Stomach (tissue), 9 donors: ENCODE data around the gene DNAJC5G. TPM values are rescaled to one million over a fixed set of nuclear protein-coding genes. Genes with fewer than 3 reads are reported as not detected.

Experiments
- DNase-seq, 2 donors: peaks; one replicate each; pipeline versions ENCODE4 v3.0.0 to v3.0.0-alpha.2; 2013 to 2019
- H3K27ac ChIP-seq, 5 donors: fragments of 200-600 bp in 4 of 5; sonication (generic) in 4 of 5; one replicate each; pipeline ENCODE4 v1.5.1; 2013 to 2019; ENCODE audit warnings: mild to moderate bottlenecking in 1 of 5, moderate library complexity in 1 of 5
- H3K27me3 ChIP-seq, 3 donors: fragments of 200-600 bp; sonication (generic); one replicate each; pipeline ENCODE4 v1.5.1; 2017 to 2019; ENCODE audit warnings: mixed run types in 1 of 3
- H3K36me3 ChIP-seq, 4 donors: fragments of 200-600 bp; sonication (generic); 1 replicate in 3 of 4; 2 replicates in 1 of 4; pipeline ENCODE4 v1.5.1; 2016 to 2019
- H3K4me1 ChIP-seq, 4 donors: fragments of 200-600 bp; sonication (generic); one replicate each; pipeline ENCODE4 v1.5.1; 2016 to 2019
- H3K4me3 ChIP-seq, 4 donors: fragments of 200-600 bp; sonication (generic) in 3 of 4; one replicate each; pipeline ENCODE4 v1.5.1; 2016 to 2019; ENCODE audit warnings: mild to moderate bottlenecking in 1 of 4
- H3K9me3 ChIP-seq, 4 donors: fragments of 200-600 bp; sonication (generic); one replicate each; pipeline ENCODE4 v1.5.1; 2016 to 2019
- EP300 ChIP-seq: sonication (generic); formaldehyde crosslinking; IDR thresholded peaks from one replicate; pipeline ENCODE4 v1.6.1; 2017; ENCODE audit warnings: antibody characterized with exemption
- POLR2A ChIP-seq, 4 donors: fragments of 450-650 bp; IDR thresholded peaks; one replicate each; pipeline ENCODE4 v1.6.1; 2016; ENCODE audit warnings: antibody characterized with exemption in 4 of 4, control low read depth in 2 of 4, mild to moderate bottlenecking in 1 of 4, moderate library complexity in 1 of 4
- POLR2AphosphoS5 ChIP-seq, 3 donors: sonication (generic); formaldehyde crosslinking; IDR thresholded peaks; one replicate each; pipeline ENCODE4 v1.6.1; 2016; ENCODE audit warnings: antibody characterized with exemption in 3 of 3
- WGBS, 5 donors: extraction: QIAGEN DNeasy Blood & Tissue Kit in 3 of 5; methylation state at CpG; one replicate each; pipeline versions ENCODE4 v1.1.5 to v1.1.7; 2013 to 2018; 5-methylcytosine and 5-hydroxymethylcytosine counted together
- intact Hi-C: fragments of 100-400 bp; cut with DNase I; formaldehyde crosslinking; loops from one replicate; pipeline ENCODE4 v1.15.1; 2023; ENCODE audit warnings: low total_unique reads
- polyA plus RNA-seq, 3 donors: library from polyadenylated mRNA; stranded (reverse); fragments of 200-250 nt; gene quantifications; one replicate each; pipeline ENCODE4 v1.2.3, GENCODE V29; 2013
- total RNA-seq, 5 donors: library from RNA; depleted of rRNA; stranded (reverse); fragments of >200 nt; gene quantifications; one replicate each; pipeline versions ENCODE4 v1.1.0 to v1.2.3, GENCODE V29; 2014 to 2016
- TF ChIP-seq, protein P1 (sequence below), 7 experiments: fragments of 450-650 bp in 4 of 7; fragments of 200-600 bp in 3 of 7; sonication (generic) in 3 of 7; IDR thresholded peaks; one replicate each; pipeline ENCODE4 v1.5.1; 2016 to 2019; ENCODE audit warnings: antibody characterized with exemption in 7 of 7, control low read depth in 2 of 7, mild to moderate bottlenecking in 1 of 7
- donor health status: healthy with polysubstance abuse.
- donor health status: Bipolar disorder and iron deficiency.
- donor health status: healthy.

DNAJC5G gene
- total and polyA plus RNA-seq, 8 donors, result not detected

- Histone ChIP-seq H3K36me3 (peaks cover 1 to 8% (median 4%) of the 10 kb centered on the region in 4 donors), H3K27ac (no peak overlapping the region), H3K9me3 (no peaks in the 10 kb centered on the region), H3K27me3 (peaks cover 0 to 48% (median 18%) of the 10 kb centered on the region in 3 donors), H3K4me3 (no peak overlapping the region), H3K4me1 (peaks cover 5 to 7% (median 6%) of the 10 kb centered on the region in 4 donors)
- intact Hi-C loops, result no loop called here
- no peak for DNase-seq
- 43 to 62% (median 51%) methylated on average over 12 of the region's 12 CpGs for WGBS, 5 donors
- TF ChIP-seq POLR2AphosphoS5 (IDR thresholded peaks at IDR 0.05) (no peak), EP300 (no peak)
- TF ChIP-seq, protein P1, sequence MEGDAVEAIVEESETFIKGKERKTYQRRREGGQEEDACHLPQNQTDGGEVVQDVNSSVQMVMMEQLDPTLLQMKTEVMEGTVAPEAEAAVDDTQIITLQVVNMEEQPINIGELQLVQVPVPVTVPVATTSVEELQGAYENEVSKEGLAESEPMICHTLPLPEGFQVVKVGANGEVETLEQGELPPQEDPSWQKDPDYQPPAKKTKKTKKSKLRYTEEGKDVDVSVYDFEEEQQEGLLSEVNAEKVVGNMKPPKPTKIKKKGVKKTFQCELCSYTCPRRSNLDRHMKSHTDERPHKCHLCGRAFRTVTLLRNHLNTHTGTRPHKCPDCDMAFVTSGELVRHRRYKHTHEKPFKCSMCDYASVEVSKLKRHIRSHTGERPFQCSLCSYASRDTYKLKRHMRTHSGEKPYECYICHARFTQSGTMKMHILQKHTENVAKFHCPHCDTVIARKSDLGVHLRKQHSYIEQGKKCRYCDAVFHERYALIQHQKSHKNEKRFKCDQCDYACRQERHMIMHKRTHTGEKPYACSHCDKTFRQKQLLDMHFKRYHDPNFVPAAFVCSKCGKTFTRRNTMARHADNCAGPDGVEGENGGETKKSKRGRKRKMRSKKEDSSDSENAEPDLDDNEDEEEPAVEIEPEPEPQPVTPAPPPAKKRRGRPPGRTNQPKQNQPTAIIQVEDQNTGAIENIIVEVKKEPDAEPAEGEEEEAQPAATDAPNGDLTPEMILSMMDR (IDR thresholded peaks at IDR 0.05), result no peak
Observed at GRCh38 chr2:27249159-27249890, 25.9 kb upstream of the DNAJC5G start.

DNA sequence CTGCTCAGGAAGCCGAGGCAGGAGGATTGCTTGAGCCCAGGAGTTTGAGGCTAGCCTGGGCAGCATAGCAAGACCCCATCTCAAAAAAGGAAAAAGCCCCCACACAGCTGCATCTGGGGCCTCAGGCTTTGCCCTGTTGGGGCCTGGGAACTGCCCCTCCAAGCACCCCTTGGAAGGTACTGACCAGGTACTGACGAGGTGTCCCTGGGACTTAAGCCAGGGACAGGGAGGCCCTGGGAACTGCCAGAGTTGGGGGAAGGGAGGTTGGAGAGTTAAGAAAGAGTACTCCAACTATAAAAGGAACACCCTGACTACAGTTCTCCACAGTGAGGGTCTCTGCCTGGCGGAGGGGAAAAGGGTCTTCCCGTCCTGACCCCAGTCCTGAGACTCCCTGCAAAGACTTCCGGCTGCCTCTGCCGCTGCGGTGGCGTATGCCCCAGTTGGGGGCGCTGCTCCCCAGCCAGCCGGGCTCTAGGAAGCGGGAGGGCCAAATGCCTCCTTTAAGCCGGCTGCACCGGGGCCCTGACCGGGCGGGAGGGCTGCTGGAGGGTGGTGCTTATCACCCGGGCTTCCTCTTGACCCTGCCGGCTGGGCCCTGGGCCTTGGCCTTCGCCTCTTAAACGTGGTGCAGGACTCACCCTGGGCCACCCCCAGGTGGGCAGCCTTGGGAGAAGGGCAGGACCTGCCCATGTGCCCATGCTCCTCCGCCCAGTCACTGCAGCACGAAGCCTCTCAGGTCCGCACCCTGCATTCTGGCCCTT is 25.2 kb upstream of the DNAJC5G start:
- WGBS, 5 donors, result 12 to 30% (median 18%) methylated on average over 9 to 22 of the region's 22 CpGs

GRCh38 chr2:27250652-27251379 is 24.4 kb upstream of the DNAJC5G start:
- Histone ChIP-seq H3K9me3 (no peaks in the 10 kb centered on the region), H3K27ac (no peak overlapping the region), H3K27me3 (peaks cover 0 to 60% (median 18%) of the 10 kb centered on the region in 3 donors), H3K36me3 (no peaks in the 10 kb centered on the region), H3K4me1 (peaks cover 5 to 7% (median 6%) of the 10 kb centered on the region in 4 donors), H3K4me3 (no peak overlapping the region)
- 52 to 62% (median 53%) methylated on average over 13 of the region's 13 CpGs for WGBS, 5 donors
- DNase-seq, result no peak
- TF ChIP-seq, protein P1 (IDR thresholded peaks at IDR 0.05), result no peak
- TF ChIP-seq POLR2A (IDR thresholded peaks at IDR 0.05), result no peak
- TF ChIP-seq EP300, result no peak
- no peak for TF ChIP-seq POLR2AphosphoS5 (IDR thresholded peaks at IDR 0.05)
- intact Hi-C loops, result no loop called here

More for the DNA sequence above, 25.2 kb upstream of the DNAJC5G start:
- intact Hi-C loops, result no loop called here
- Histone ChIP-seq H3K4me1 (peaks cover 5 to 7% (median 6%) of the 10 kb centered on the region in 4 donors), H3K36me3 (peaks cover 0 to 1% (median 0%) of the 10 kb centered on the region in 4 donors), H3K27ac (no peak overlapping the region), H3K9me3 (no peaks in the 10 kb centered on the region), H3K27me3 (peaks cover 0 to 56% (median 18%) of the 10 kb centered on the region in 3 donors), H3K4me3 (no peak overlapping the region)
- no peak for TF ChIP-seq POLR2AphosphoS5 (IDR thresholded peaks at IDR 0.05)
- TF ChIP-seq, protein P1 (IDR thresholded peaks at IDR 0.05), result peak in 5 of 7 experiments; percentile 23 to 61 (median 37)
- peak; percentile 60 to 77 for DNase-seq

- H3K36me3 ChIP-seq, result no peaks in the 10 kb centered on the region
- H3K4me1 ChIP-seq, result peaks cover 5 to 7% (median 6%) of the 10 kb centered on the region in 4 donors
- intact Hi-C loops, result no loop called here
- TF ChIP-seq EP300, result no peak
- TF ChIP-seq POLR2A (IDR thresholded peaks at IDR 0.05), result no peak
- no peak overlapping the region for H3K27ac ChIP-seq
- H3K27me3 ChIP-seq, result peaks cover 0 to 69% (median 19%) of the 10 kb centered on the region in 3 donors
- H3K4me3 ChIP-seq, result no peak overlapping the region
- 72 to 83% (median 76%) methylated on average over 13 of the region's 13 CpGs for WGBS, 5 donors
- H3K9me3 ChIP-seq, result no peaks in the 10 kb centered on the region
- DNase-seq, result no peak
Observed at GRCh38 chr2:27251766-27252165, 23.5 kb upstream of the DNAJC5G start.
